ENCODE data around the gene MATN4.

- TF ChIP-seq POLR2A (IDR thresholded peaks at IDR 0.05) (no peak), CTCF (IDR thresholded peaks at IDR 0.05) (peak; percentile 41 to 56 (median 45))
Observed at GRCh38 chr20:45306431-45306982, 1.6 kb downstream of the MATN4 start, which contains the start of gene RBPJL.

Data from uterus (tissue), 2 donors.